BLaER1 treated with 17β-estradiol and CSF1 and Interleukin-3, amounts not matched to agents 10 nM and 100 nM (cell line): ENCODE results near the gene SREBF2.
A peak's percentile ranks its signal among the peaks of the same experiment; 100 is the strongest.

ENCODE experiments used
- H3K27ac ChIP-seq, 11 experiments: shearing (Covaris generic); formaldehyde crosslinking; 2 replicates each; pipeline ENCODE4 v1.8.1; 2022
- H3K27me3 ChIP-seq, 11 experiments: shearing (Covaris generic); formaldehyde crosslinking; 2 replicates each; pipeline ENCODE4 v1.8.1; 2022
- H3K36me3 ChIP-seq, 11 experiments: shearing (Covaris generic); formaldehyde crosslinking; 2 replicates each; pipeline ENCODE4 v1.8.1; 2022
- H3K4me1 ChIP-seq, 10 experiments: shearing (Covaris generic); formaldehyde crosslinking; 2 replicates each; pipeline ENCODE4 v1.8.1; 2022
- H3K4me2 ChIP-seq, 11 experiments: shearing (Covaris generic); formaldehyde crosslinking; 2 replicates each; pipeline ENCODE4 v1.8.1; 2022
- H3K4me3 ChIP-seq, 10 experiments: shearing (Covaris generic); formaldehyde crosslinking; 2 replicates each; pipeline ENCODE4 v1.8.1; 2022
- H3K9ac ChIP-seq, 11 experiments: shearing (Covaris generic); formaldehyde crosslinking; 2 replicates each; pipeline ENCODE4 v1.8.1; 2022
- H3K9me3 ChIP-seq, 11 experiments: shearing (Covaris generic); formaldehyde crosslinking; replicated peaks in 1 of 11; 2 replicates each; pipeline ENCODE4 v1.8.1; 2022
- H4K20me1 ChIP-seq, 11 experiments: shearing (Covaris generic); formaldehyde crosslinking; 2 replicates each; pipeline ENCODE4 v1.8.1; 2022
- Cebpa-rat ChIP-seq, 11 experiments: shearing (Covaris generic); IDR thresholded peaks; 2 replicates each; pipeline ENCODE4 v1.8.1; 2022

The SREBF2 gene

DNA sequence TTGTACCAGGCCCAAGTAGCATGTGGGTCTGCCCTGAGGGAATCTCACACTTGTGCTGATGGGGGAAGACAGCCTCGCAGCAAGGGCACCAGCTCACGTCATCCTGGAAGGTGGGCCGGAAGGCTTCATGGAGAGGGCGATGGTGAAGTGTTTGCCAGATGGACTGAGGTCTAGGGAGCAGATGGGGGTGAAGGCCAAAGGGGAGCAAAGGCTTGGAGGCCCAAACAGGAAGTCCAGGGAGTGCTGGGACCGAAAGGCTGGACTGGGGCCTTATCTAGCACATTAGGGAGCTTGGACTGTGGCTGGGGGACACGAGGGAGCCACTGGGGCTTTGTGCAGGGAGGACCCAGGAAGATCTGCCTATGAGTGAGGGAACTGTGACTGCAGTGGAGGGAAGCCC lies 94.9 kb downstream of the SREBF2 start:
- peaks cover 0 to 32% (median 0%) of the 10 kb centered on the region in 11 experiments; a peak in 7 of 22 replicates for H3K27me3 ChIP-seq
- TF ChIP-seq Cebpa-rat (IDR thresholded peaks at IDR 0.05), result no peak
- H3K9me3 ChIP-seq, result no peaks in the 10 kb centered on the region
- peaks cover 38 to 95% (median 91%) of the 10 kb centered on the region in 10 experiments for H3K4me1 ChIP-seq
- no peak overlapping the region for H3K4me3 ChIP-seq
- peak overlapping the region; percentile 29 to 99 (median 93); a peak in 21 of 22 replicates for H3K4me2 ChIP-seq
- H3K36me3 ChIP-seq, result peaks cover 0 to 19% (median 10%) of the 10 kb centered on the region in 11 experiments; a peak in 12 of 22 replicates
- peak overlapping the region in 8 of 11 experiments; percentile 13 to 97 (median 54); a peak in 11 of 22 replicates for H3K9ac ChIP-seq
- H4K20me1 ChIP-seq, result peaks cover 0 to 32% (median 15%) of the 10 kb centered on the region in 11 experiments; a peak in 12 of 22 replicates
- peak overlapping the region in 8 of 11 experiments; percentile 32 to 95 (median 64); a peak in 12 of 22 replicates for H3K27ac ChIP-seq

DNA sequence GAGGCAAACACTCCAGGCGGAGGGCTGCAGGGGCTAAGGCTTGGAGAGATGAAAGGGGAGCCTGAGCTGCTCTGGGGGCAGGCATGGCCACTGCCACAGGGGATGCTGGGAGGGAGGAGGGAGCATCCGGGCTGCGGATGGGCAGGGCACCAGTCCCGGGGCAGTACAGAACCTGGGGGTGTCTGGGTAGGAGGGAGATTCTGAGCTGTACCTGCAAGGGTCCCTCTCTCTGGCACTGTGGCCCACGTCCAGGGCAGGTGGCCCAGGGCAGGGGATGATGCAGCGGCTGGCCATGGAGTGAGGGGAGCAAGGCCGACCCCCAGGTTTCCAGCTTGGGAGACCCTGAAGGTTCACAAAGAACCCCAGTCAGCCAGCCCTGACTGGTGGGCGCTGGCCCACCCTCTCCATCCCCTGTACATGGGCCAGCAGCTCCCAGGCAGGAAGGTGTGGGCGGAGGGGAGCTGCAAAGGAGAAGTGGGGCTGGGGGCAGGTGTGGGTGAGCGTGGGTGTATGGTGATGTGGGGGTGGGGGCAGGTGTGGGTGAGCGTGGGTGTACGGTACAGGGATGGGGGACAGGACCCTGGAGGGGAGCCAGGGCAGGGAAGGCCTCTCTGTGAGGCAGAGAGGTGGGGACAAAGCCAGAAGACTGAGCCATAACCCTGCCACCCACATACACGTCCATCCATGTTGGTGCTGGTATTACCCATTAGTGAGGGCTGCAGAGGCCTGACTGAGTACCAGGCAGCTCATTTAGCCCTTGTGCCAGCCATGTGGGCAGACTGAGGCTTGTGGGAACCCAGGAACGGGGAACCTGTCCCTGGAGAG lies 95.9 kb downstream of the SREBF2 start:
- H3K9ac ChIP-seq, result peak overlapping the region in 8 of 11 experiments; percentile 6 to 97 (median 54); a peak in 11 of 22 replicates
- peaks cover 45 to 95% (median 91%) of the 10 kb centered on the region in 10 experiments for H3K4me1 ChIP-seq
- no peak overlapping the region; a peak in 1 of 20 replicates for H3K4me3 ChIP-seq
- no peaks in the 10 kb centered on the region for H3K9me3 ChIP-seq
- peak overlapping the region in 8 of 11 experiments; percentile 32 to 95 (median 64); a peak in 14 of 22 replicates for H3K27ac ChIP-seq
- peaks cover 0 to 25% (median 9%) of the 10 kb centered on the region in 11 experiments; a peak in 12 of 22 replicates for H4K20me1 ChIP-seq
- TF ChIP-seq Cebpa-rat (IDR thresholded peaks at IDR 0.05), result no peak
- peaks cover 0 to 9% (median 0%) of the 10 kb centered on the region in 11 experiments; a peak in 8 of 22 replicates for H3K36me3 ChIP-seq
- H3K4me2 ChIP-seq, result peak overlapping the region; percentile 29 to 99 (median 93)
- peaks cover 0 to 41% (median 0%) of the 10 kb centered on the region in 11 experiments; a peak in 7 of 22 replicates for H3K27me3 ChIP-seq

DNA sequence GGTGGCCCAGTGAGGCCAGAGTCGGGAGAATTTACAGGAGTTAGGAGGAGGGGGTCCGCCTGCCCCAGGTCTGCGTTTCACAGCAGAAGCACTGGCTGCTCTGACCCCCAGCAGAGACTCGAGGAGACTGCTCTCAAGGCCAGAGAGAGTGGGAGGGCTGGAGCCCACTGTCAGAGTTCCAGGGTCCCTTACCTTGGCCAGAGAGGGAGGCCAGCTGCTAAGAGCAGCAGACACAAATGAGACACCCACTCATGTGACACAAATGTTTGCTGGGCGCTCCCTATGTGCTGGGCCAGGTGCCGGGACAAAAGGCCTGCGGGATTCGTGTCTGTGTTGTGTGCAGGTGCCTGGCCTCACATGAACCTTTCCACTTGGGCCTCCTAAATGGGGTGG lies 96.5 kb downstream of the SREBF2 start:
- peak overlapping the region in 10 of 11 experiments; percentile 29 to 99 (median 94); a peak in 20 of 22 replicates for H3K4me2 ChIP-seq
- H3K9ac ChIP-seq, result peak overlapping the region in 6 of 11 experiments; percentile 17 to 97 (median 62); a peak in 9 of 22 replicates
- H3K36me3 ChIP-seq, result peaks cover 0 to 3% (median 0%) of the 10 kb centered on the region in 11 experiments; a peak in 3 of 22 replicates
- H4K20me1 ChIP-seq, result peaks cover 0 to 31% (median 12%) of the 10 kb centered on the region in 11 experiments; a peak in 14 of 22 replicates
- H3K4me3 ChIP-seq, result no peak overlapping the region; a peak in 1 of 20 replicates
- TF ChIP-seq Cebpa-rat (IDR thresholded peaks at IDR 0.05), result no peak
- peaks cover 48 to 95% (median 91%) of the 10 kb centered on the region in 10 experiments for H3K4me1 ChIP-seq
- H3K9me3 ChIP-seq, result no peaks in the 10 kb centered on the region
- H3K27me3 ChIP-seq, result peaks cover 0 to 45% (median 0%) of the 10 kb centered on the region in 11 experiments; a peak in 7 of 22 replicates
- peak overlapping the region in 6 of 11 experiments; percentile 46 to 94 (median 68); a peak in 12 of 22 replicates for H3K27ac ChIP-seq

DNA sequence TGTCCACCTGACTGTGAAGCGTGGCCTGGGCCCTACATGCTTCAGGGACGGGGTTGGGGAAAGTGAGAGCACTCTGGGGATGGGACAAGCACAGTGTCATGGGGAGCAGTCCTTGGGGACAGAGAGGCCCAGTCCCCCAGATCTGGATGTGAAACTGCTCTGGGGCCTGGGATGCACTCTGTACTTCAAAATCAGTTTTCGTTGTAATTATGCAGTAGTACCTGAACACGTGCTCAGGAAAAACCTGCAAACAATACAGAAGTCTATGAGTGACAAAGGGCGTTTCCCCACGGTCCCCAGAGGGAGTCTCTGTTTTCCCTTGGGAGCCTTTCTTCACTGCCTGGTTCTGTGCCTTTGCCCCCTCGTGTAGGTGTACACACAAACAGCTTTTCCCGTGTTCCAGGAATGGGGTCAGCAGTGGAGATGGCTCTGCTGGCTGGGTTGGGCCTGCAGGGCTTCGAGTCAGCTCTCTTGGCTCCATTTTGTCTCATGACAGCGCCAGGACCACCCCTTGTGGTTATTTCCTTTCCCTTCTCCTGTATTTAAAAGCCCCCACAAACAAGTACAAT lies 98.9 kb downstream of the SREBF2 start:
- peaks cover 0 to 44% (median 0%) of the 10 kb centered on the region in 11 experiments; a peak in 6 of 22 replicates for H3K27me3 ChIP-seq
- H3K4me3 ChIP-seq, result no peak overlapping the region
- H3K9ac ChIP-seq, result peak overlapping the region in 9 of 11 experiments; percentile 3 to 71 (median 60); a peak in 13 of 22 replicates
- H3K4me1 ChIP-seq, result peaks cover 51 to 100% (median 100%) of the 10 kb centered on the region in 10 experiments
- H3K9me3 ChIP-seq, result no peaks in the 10 kb centered on the region
- no peak for TF ChIP-seq Cebpa-rat (IDR thresholded peaks at IDR 0.05)
- peak overlapping the region; percentile 26 to 99 (median 86) for H3K4me2 ChIP-seq
- peaks cover 0 to 40% (median 7%) of the 10 kb centered on the region in 11 experiments; a peak in 7 of 22 replicates for H4K20me1 ChIP-seq
- H3K27ac ChIP-seq, result peak overlapping the region in 9 of 11 experiments; percentile 6 to 81 (median 70); a peak in 15 of 22 replicates
- 0 out of 22 replicates have a peak, but pooled peaks cover 0 to under 1% (median 0%) of the 10 kb centered on the region in 11 experiments for H3K36me3 ChIP-seq

DNA sequence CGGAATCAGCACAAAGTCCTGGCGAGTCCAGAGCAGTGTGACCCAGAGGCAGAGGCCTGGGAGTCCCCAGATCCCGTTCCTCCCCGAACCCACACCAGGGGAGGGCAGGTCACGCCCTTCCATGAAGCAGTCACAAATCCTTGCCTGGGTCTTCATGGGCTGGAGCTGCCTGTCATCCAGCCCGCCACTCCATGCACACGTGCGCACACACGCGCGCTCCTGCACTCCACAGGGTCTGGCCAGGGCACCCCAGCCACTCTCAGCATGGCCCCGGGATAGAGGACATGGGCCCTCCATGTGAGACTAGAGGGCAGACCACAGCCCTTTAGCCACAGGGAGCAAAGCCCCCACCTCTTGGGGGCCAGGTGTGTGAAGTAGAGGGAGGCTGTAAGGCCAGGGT lies 99.4 kb downstream of the SREBF2 start:
- H3K36me3 ChIP-seq, result peaks cover 0 to 6% (median 0%) of the 10 kb centered on the region in 11 experiments; a peak in 4 of 22 replicates
- TF ChIP-seq Cebpa-rat (IDR thresholded peaks at IDR 0.05), result no peak
- peak overlapping the region in 10 of 11 experiments; percentile 36 to 99 (median 88); a peak in 21 of 22 replicates for H3K4me2 ChIP-seq
- H3K9me3 ChIP-seq, result no peaks in the 10 kb centered on the region
- H3K4me3 ChIP-seq, result no peak overlapping the region
- peak overlapping the region in 8 of 11 experiments; percentile 18 to 81 (median 72); a peak in 15 of 22 replicates for H3K27ac ChIP-seq
- peaks cover 0 to 46% (median 10%) of the 10 kb centered on the region in 11 experiments; a peak in 7 of 22 replicates for H4K20me1 ChIP-seq
- H3K9ac ChIP-seq, result peak overlapping the region in 8 of 11 experiments; percentile 27 to 71 (median 64); a peak in 14 of 22 replicates
- H3K4me1 ChIP-seq, result peaks cover 57 to 100% (median 100%) of the 10 kb centered on the region in 10 experiments
- peaks cover 0 to 44% (median 0%) of the 10 kb centered on the region in 11 experiments; a peak in 6 of 22 replicates for H3K27me3 ChIP-seq

DNA sequence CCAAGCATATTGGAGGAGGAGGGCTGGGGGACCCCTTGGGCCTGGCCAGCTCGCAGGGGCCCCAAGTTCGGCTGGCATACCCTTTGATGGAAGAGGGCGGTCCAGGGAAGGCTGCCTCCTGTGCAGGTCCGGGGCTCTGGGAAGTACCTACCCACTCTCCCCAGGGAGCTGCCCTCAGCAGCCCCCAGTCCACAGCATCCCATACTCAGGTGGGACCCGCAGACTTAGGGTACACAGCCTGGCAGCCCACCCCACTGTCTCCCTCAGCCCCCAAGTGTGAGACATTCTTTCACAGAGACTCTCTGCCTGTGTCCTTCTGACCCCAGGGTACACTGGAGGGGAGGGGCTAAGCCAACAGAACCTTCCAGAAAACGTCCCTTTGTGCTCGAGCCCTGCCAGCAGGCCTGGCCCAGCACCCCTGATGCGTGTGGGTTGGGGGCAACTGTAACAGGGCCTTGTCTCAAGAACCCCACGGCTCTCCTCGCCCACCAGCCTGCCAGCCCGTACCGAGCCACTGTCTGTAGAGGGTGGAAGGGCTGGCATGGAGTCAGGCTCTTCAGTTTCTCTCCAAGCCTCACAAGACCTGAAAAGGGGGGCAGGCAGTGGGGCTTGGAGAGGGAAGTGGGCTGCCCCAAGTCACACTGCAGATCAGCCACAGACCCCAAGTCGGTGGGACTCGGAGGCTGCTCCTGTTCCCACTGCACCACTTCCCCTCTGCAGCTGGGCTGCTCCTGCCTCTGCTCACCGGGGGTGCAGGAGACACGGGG lies 100.7 kb downstream of the SREBF2 start:
- H3K4me2 ChIP-seq, result peak overlapping the region; percentile 57 to 99 (median 86)

DNA sequence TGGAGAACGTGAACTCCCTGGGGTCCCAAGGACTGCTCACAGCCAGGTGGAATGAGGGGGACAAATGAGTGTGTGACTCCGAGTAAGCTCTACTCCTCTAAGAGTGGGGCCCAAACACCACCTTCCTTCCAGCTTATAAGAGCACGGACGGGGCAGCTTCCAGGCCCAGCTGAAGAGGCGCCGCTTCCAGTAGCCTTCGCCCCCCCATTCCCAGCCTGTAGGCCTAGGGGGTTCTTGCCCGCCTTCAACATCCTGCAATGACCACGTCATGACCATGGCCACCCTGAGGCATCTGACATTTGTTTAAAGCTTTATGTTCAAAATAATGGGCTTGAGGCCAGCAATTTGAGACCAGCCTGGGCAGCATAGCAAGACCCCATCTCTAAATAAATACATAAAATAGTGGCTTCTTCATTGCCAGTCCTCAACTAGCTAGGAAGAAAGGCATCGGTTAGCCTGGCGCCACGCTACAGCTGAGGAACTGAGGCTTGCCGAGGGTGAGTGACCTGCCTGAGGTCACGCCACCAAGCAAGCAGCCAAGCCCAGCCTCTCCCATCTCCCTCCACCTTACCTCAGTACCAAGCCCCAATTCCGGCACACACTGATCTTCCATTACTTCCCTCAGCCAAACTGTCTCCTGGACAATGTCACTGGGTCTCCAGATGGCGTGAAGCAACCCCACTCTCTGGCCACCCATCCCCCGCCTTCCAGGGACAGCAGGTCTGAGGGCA lies 101.5 kb downstream of the SREBF2 start:
- H3K4me1 ChIP-seq, result peaks cover 55 to 100% (median 100%) of the 10 kb centered on the region in 10 experiments
- H3K4me2 ChIP-seq, result peak overlapping the region; percentile 57 to 99 (median 86); a peak in 20 of 22 replicates
- H3K9me3 ChIP-seq, result no peaks in the 10 kb centered on the region
- no peak for TF ChIP-seq Cebpa-rat (IDR thresholded peaks at IDR 0.05)
- H3K9ac ChIP-seq, result peak overlapping the region in 6 of 11 experiments; percentile 58 to 71 (median 67); a peak in 10 of 22 replicates
- peaks cover 0 to 58% (median 19%) of the 10 kb centered on the region in 11 experiments; a peak in 14 of 22 replicates for H4K20me1 ChIP-seq
- H3K4me3 ChIP-seq, result no peak overlapping the region
- peak overlapping the region in 7 of 11 experiments; percentile 43 to 81 (median 70); a peak in 15 of 22 replicates for H3K27ac ChIP-seq
- H3K36me3 ChIP-seq, result peaks cover 0 to 20% (median 10%) of the 10 kb centered on the region in 11 experiments; a peak in 10 of 22 replicates
- H3K27me3 ChIP-seq, result peaks cover 0 to 49% (median 0%) of the 10 kb centered on the region in 11 experiments; a peak in 6 of 22 replicates

More for the DNA sequence above, 100.7 kb downstream of the SREBF2 start:
- no peak for TF ChIP-seq Cebpa-rat (IDR thresholded peaks at IDR 0.05)
- H3K9ac ChIP-seq, result peak overlapping the region in 9 of 11 experiments; percentile 7 to 71 (median 60); a peak in 16 of 22 replicates
- H3K27ac ChIP-seq, result peak overlapping the region in 8 of 11 experiments; percentile 64 to 81 (median 72); a peak in 16 of 22 replicates
- peak overlapping the region in 1 of 10 experiments; percentile 12; a peak in 1 of 20 replicates for H3K4me3 ChIP-seq
- H4K20me1 ChIP-seq, result peaks cover 0 to 49% (median 10%) of the 10 kb centered on the region in 11 experiments; a peak in 7 of 22 replicates
- H3K4me1 ChIP-seq, result peaks cover 52 to 100% (median 100%) of the 10 kb centered on the region in 10 experiments
- H3K9me3 ChIP-seq, result no peaks in the 10 kb centered on the region
- peaks cover 0 to 49% (median 0%) of the 10 kb centered on the region in 11 experiments; a peak in 6 of 22 replicates for H3K27me3 ChIP-seq
- peaks cover 0 to 12% (median 2%) of the 10 kb centered on the region in 11 experiments; a peak in 9 of 22 replicates for H3K36me3 ChIP-seq
